EL (cell line): Measurements from ENCODE around the gene ZNF239.
"Not testable (repeated sequence)": the region's sequence is repeated elsewhere in the genome, so short reads cannot be mapped to it uniquely, and the experiment has no call there.

Source experiments
- DNase-seq: peaks from one replicate; pipeline ENCODE4 v3.0.0-alpha.2; 2016

ZNF239 gene

DNA sequence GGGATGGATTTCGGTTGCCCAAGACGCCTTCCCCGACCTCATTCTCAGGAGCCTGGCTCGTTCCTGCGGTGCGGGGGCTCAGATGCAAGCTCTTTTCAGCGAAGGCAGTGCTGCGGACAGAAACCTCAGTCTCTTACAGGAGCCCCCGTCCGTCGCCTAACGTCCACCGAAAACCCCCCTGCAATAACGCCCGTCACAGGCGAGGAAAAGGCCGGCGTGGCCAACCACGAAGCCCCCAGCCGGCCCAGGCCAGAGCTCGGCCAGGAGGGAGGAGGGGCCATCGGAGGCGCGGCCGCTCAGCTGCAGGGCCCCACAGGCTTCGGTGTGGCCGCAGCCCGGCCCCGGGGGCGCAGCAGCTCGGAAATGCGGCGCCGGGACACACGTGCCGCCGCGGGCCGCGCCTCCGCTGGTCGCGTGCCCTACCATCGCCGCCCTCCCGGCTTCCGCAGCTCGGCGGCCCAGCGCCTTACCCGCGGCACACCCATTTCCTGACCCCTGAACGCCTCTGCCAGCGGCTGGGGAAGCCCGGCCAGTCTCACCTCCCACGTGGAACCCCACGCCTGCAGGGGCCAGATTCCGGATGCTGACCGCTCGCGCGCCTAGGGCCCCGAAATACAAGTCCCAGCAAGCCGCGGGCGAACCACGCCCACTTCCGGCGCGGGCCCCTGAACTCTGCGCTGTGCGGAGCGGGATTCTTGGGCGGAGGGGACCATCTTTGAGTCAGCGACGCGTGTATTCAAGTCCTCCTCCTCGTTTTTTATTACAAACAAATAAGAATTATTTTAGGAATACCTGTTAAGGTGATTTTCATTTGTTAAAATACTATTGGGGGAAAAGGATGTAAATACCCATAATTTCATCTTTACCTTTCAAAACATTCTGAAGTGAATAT, at the start of gene ZNF239:
Gene ZNF239, minus strand, starts transcription at position 616 of the 892 bp plus-strand sequence. CDS start 16,537 bp downstream, outside the sequence.
- DNase-seq = peak; percentile 94

- peak; percentile 24 for DNase-seq
These were observed 48.9 kb upstream of the ZNF239 start for GRCh38 chr10:43623351-43623750.

DNA sequence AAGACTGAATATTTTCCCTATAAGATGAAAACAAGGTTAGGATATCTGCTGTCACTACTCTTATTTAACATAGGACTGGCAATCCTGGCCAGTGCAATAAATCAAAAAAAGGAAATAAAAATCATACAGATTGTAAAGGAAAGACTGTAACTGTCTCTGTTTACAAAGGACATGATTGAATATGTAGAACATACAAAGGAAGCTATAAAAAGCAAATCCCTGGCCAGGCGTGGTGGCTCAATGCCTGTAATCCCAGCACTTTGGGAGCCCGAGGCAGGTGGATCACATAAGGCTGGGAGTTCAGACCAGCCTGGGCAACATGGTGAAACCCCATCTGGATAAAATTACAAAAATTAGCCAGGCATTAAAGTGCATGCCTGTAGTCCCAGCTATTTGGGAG, 47.6 kb upstream of the ZNF239 start:
- no peak for DNase-seq

GRCh38 chr10:43619368-43619767, 45.0 kb upstream of the ZNF239 start:
- DNase-seq = no peak

GRCh38 chr10:43616697-43617370, 42.4 kb upstream of the ZNF239 start:
- DNase-seq = no peak

DNA sequence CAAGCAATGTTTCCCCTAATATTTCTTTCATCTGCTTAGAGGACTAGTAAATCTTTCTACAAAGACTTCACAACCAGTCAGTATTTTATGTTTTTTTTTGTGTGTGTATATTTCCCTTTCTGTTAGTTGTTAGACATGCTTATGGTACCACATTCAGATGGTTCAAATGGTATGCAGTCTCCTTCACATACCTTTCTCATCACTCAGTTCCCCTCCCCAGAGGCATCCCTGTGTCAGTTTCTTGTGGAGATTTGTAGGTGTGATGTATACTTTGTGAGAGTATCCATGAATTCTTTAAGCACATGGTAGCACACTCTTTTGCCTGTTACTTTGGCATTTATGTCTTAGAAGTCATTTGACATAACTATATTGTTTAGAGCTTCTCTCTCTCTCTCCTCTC, 36.2 kb upstream of the ZNF239 start:
- peak; percentile 69 for DNase-seq

- no peak for DNase-seq
These were observed 32.8 kb upstream of the ZNF239 start for GRCh38 chr10:43607199-43607573.

- peak; percentile 68 for DNase-seq
These were observed 32.1 kb upstream of the ZNF239 start, which contains the start of gene ZNF485 for GRCh38 chr10:43606323-43607198. ZNF485 (plus strand) TSS chr10:43606438; CDS start chr10:43607051, 613 bp downstream.

- no peak for DNase-seq
These were observed 31.5 kb upstream of the ZNF239 start for GRCh38 chr10:43605850-43606322.

- not testable (repeated sequence) for DNase-seq
These were observed 27.2 kb upstream of the ZNF239 start for GRCh38 chr10:43601576-43601975.

GRCh38 chr10:43599333-43599732, 24.9 kb upstream of the ZNF239 start:
- DNase-seq = no peak

GRCh38 chr10:43598446-43598845, 24.0 kb upstream of the ZNF239 start:
- DNase-seq = peak; percentile 24

DNA sequence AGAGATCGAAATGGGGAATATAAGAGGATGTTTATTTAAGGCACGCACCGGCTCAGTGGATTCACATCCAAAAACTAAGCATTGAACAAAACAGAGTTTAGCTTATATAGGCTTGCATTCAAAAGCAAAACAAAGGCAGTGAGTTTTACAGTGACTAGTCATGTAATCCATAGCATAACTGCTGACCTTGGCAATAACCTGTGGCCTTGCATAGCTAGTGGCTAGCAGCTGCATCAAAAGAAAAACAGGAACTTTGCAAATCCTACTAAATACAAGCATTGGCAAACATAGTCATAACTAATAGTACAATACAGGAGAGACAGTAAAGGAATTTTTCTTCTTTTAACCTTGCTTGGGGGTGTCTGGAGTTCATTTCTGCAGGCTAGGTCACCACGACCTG, 22.1 kb upstream of the ZNF239 start:
- DNase-seq = no peak

GRCh38 chr10:43595739-43596298, 21.4 kb upstream of the ZNF239 start:
- DNase-seq = peak; percentile 11

DNA sequence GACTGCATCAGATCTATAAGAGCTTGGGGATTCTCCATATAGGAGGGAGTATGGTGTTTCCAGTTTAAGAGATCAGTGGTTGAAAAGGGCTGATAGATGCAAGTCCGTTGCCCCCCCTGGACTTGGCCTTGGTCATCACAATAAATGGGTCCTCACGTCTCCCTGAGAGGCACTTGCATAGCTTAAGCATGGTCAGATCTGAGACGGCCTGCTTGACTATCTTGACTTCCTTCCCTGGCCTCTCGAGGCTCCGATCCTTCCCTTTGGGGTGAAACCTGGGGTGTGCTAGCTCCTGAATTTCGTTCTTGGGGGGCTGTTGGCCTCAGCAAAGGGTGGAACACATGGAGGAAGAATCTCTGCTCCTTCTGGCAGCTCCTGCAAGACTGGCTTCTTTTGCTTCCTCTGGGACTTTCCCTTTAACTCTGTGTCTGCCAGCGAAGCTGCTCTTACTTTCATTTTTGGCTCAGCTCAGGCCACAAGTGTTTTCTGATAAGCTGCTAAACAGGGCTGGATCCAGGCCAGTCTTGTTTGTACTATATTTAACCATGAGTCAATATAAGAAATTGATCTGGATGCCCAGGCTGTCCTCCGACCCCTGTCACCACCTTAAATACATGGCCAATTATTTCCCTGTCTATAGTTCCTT, 20.7 kb upstream of the ZNF239 start:
- peak; percentile 46 for DNase-seq

DNA sequence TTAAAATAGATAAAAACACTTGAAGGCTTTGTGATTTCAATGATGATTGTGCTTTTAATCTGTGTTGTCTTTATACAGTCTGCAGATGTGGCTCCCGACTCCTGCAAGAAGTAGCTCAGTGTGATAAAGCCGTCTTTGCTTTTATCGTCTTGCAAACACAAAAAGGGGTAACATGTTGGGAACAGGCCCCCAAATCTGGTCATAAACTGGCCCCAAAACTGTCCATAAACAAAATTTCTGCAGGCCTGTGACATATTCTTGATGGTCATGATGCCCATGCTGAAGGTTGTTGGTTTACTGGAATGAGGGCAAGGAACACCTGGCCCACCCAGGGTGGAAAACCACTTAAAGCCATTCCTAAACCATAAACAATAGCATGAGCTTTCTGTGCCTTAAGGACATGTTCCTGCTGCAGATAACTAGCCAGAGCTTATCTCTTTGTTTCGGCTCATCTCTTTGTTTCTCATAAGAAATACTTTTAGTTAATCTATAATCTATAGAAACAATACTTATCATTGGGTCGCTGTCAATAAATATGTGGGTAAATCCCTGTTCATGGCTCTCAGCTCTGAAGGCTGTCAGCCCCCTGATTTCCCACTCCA, 17.0 kb upstream of the ZNF239 start:
- no peak for DNase-seq

- DNase-seq = not testable (repeated sequence)
These were observed 12.3 kb upstream of the ZNF239 start for GRCh38 chr10:43586730-43587115.

DNA sequence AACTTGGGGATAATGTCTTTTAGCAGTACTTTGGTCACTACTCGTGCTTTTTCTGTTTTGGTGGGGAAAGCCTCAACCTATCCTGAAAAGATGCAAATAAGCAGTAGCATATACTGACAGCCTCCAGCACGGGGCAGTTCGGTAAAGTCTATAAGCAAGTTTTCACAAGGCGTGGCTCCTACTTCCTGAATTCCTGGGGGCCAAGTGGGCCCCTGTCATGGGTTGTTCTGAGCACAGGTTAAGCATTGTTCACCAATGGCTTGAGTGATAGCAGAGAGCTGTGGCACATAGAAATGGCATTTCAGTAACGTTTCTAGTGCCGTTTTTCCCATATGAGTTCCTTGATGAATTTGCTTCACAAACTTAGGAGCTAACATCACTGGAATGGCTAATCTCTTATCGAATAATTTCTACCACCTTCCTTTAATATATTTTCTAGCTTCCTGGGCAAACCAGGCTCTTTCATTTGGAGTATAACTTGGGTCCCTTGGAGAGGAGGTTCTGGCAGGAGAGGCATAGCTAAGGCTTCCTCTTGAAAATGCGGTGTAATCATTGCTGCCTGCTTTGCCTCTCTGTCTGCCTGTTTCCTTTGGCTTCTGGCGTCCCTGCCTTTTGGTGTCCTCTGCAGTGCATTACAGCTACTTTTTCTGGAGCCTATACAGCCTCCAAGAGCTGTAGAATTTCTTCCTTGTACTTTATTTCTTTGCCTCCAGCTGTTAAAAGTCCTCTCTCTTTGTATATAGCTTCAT, 11.7 kb upstream of the ZNF239 start:
- DNase-seq = no peak

GRCh38 chr10:43585046-43585445, 10.6 kb upstream of the ZNF239 start:
- DNase-seq = peak; percentile 38

DNA sequence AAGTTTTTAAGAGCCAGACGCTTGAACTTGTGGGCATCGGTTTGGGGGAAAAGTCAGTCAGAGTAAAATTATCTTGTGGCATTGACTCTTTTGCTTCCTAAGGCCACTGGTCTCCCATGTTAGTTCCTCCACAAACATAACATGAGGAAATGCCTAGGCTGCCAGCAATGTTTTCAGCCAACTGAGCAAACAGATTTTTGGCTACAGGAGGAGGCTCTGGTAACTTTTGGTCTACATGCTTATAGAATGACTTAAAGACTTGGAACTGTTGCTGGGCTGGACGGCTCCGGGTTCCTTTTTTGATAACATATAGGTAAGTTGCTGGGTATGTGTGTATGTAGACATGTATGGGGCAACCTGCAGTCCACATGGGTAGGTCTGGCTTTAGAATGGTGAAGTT, 9.6 kb upstream of the ZNF239 start:
- no peak for DNase-seq

DNA sequence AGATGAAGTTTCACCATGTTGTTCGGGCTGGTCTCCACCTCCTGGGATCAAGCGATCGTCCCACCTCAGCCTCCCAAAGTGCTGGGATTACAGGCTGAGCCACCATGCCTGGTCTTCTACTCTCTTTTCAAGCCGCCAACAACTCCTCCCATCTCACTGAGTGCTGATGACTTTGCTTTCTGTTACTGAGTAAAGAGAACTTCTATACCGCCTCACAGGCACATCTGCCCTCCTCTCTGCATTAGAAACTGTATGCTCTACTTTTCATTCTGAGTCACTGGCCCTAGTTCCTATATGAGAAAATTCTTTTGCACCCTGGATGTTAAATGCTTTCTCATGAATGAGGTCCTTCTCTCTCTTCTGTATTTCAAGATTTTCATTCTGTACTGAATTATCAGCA, 2.2 kb upstream of the ZNF239 start:
- no peak for DNase-seq
